GM19324 (cell line): ENCODE measurements around the gene FGD5.

ENCODE experiments used
- ATAC-seq: cut with Tn5 transposase; IDR thresholded peaks from one replicate; pipeline ENCODE4 v1.9.1; 2021; ENCODE audit warnings: mild to moderate bottlenecking, moderate library complexity; ENCODE audit not compliant: unreplicated experiment, low FRiP score

Gene FGD5

GRCh38 chr3:14915636-14916222, 97.0 kb downstream of the FGD5 start:
- no peak for ATAC-seq

GRCh38 chr3:14918356-14918860, 99.6 kb downstream of the FGD5 start:
- ATAC-seq = no peak

- ATAC-seq = no peak
Observed at GRCh38 chr3:14920536-14920935, 101.8 kb downstream of the FGD5 start.

- ATAC-seq = peak; percentile 74
Observed at GRCh38 chr3:14921034-14921616, 102.4 kb downstream of the FGD5 start.

GRCh38 chr3:14921811-14922705, 103.3 kb downstream of the FGD5 start:
- ATAC-seq = no peak

- no peak for ATAC-seq
Observed at GRCh38 chr3:14922863-14923262, 104.1 kb downstream of the FGD5 start.

GRCh38 chr3:14923476-14923875, 104.7 kb downstream of the FGD5 start:
- ATAC-seq = no peak

GRCh38 chr3:14925729-14926591, 107.2 kb downstream of the FGD5 start:
- ATAC-seq = no peak

- ATAC-seq = no peak
Observed at GRCh38 chr3:14926592-14926991, 107.8 kb downstream of the FGD5 start.

- ATAC-seq = no peak
Observed at GRCh38 chr3:14927308-14927707, 108.5 kb downstream of the FGD5 start.

GRCh38 chr3:14929310-14930074, 110.7 kb downstream of the FGD5 start:
- ATAC-seq = no peak

GRCh38 chr3:14933820-14934425, 115.2 kb downstream of the FGD5 start:
- no peak for ATAC-seq

GRCh38 chr3:14935592-14936345, 117.0 kb downstream of the FGD5 start:
- no peak for ATAC-seq

GRCh38 chr3:14938954-14939353, 120.2 kb downstream of the FGD5 start:
- no peak for ATAC-seq

- no peak for ATAC-seq
Observed at GRCh38 chr3:14941871-14942270, 123.1 kb downstream of the FGD5 start.

GRCh38 chr3:14943042-14943441, 124.3 kb downstream of the FGD5 start:
- ATAC-seq = no peak

GRCh38 chr3:14946236-14946635, 127.5 kb downstream of the FGD5 start:
- no peak for ATAC-seq

- ATAC-seq = no peak
Observed at GRCh38 chr3:14946739-14947099, 128.0 kb downstream of the FGD5 start.
